H1 (cell line): Measurements from ENCODE around the gene CAMK2D. TPM values are rescaled to one million over a fixed set of nuclear protein-coding genes. Genes with fewer than 3 reads are reported as not detected.

Experiments used
- CTCF ChIA-PET: fragments of 300-600 bp; sonication (Branson Sonifier 250); formaldehyde crosslinking; loops from one replicate; lab custom pipeline; 2021; ENCODE audit not compliant: partially characterized antibody; lab: Charles Lee
- POLR2A ChIA-PET: fragments of 300-600 bp; sonication (Branson Sonifier 250); formaldehyde crosslinking; loops from one replicate; lab custom pipeline; 2021; ENCODE audit warnings: inconsistent platforms; ENCODE audit not compliant: partially characterized antibody; lab: Charles Lee
- DNase-seq, 2 experiments: peaks; one replicate each; pipeline versions ENCODE4 v3.0.0 to v3.0.0-alpha.2; 2010 to 2022; ENCODE audit warnings: low spot score in 2 of 2, low read depth in 1 of 2, mixed read lengths in 1 of 2
- FAIRE-seq: peaks from 2 replicates; lab custom pipeline; 2011; peaks lifted over from hg19 to GRCh38; lab: Jason Lieb, UNC
- H2AFZ ChIP-seq: 2 replicates; pipeline ENCODE4 v1.8.1; 2012; ENCODE audit warnings: low read length, inconsistent platforms
- H2AK5ac ChIP-seq: 2 replicates; pipeline ENCODE4 v1.6.1; 2013; ENCODE audit warnings: low read depth, low read length
- H2BK120ac ChIP-seq: replicated peaks from 2 replicates; pipeline ENCODE3; 2013; ENCODE audit warnings: low read depth, low read length, inconsistent platforms
- H2BK12ac ChIP-seq: 2 replicates; pipeline ENCODE4 v1.6.1; 2013; ENCODE audit warnings: low read depth, low read length
- H2BK15ac ChIP-seq: 2 replicates; pipeline ENCODE4 v1.6.1; 2013; ENCODE audit warnings: low read length
- H2BK20ac ChIP-seq: 2 replicates; pipeline ENCODE4 v1.6.1; 2013; ENCODE audit warnings: low read length
- H2BK5ac ChIP-seq: 2 replicates; pipeline ENCODE4 v1.6.1; 2013; ENCODE audit warnings: low read depth, low read length
- H3K14ac ChIP-seq: 2 replicates; pipeline ENCODE4 v1.6.1; 2013; ENCODE audit warnings: inconsistent platforms; ENCODE audit not compliant: insufficient read length
- H3K18ac ChIP-seq: 2 replicates; pipeline ENCODE4 v1.6.1; 2013; ENCODE audit warnings: low read length; ENCODE audit errors: extremely low read depth
- H3K23ac ChIP-seq: 2 replicates; pipeline ENCODE4 v1.6.1; 2013; ENCODE audit warnings: inconsistent platforms; ENCODE audit not compliant: insufficient read length
- H3K23me2 ChIP-seq: 2 replicates; pipeline ENCODE4 v1.6.1; 2013; ENCODE audit warnings: low read depth, low read length
- H3K27ac ChIP-seq: 2 replicates; pipeline ENCODE4 v1.6.1; 2011; ENCODE audit warnings: low read depth, low read length, inconsistent platforms
- H3K27me3 ChIP-seq, 4 experiments: replicated peaks in 1 of 4; 1 replicate in 1 of 4; 2 replicates in 3 of 4; pipeline versions ENCODE4 v1.6.1 to v1.8.1; 2011 to 2013; ENCODE audit warnings: low read length in 3 of 4, mild to moderate bottlenecking in 3 of 4, inconsistent platforms in 2 of 4, mixed read lengths in 2 of 4, moderate library complexity in 1 of 4; ENCODE audit not compliant: control insufficient read depth in 3 of 4, insufficient read depth in 3 of 4; ENCODE audit errors: extremely low read depth in 1 of 4
- H3K36me3 ChIP-seq, 4 experiments: 2 replicates each; pipeline versions ENCODE4 v1.6.1 to v1.8.1; 2011 to 2013; ENCODE audit warnings: mild to moderate bottlenecking in 4 of 4, low read length in 3 of 4, moderate library complexity in 2 of 4, control low read depth in 1 of 4, inconsistent platforms in 1 of 4; ENCODE audit not compliant: insufficient read depth in 4 of 4, control insufficient read depth in 2 of 4
- H3K4ac ChIP-seq: replicated peaks from 2 replicates; pipeline ENCODE3; 2013; ENCODE audit warnings: low read length, low read depth, mixed read lengths, inconsistent platforms; ENCODE audit not compliant: insufficient read length
- H3K4me1 ChIP-seq, 4 experiments: replicated peaks in 1 of 4; 1 replicate in 1 of 4; 2 replicates in 3 of 4; pipeline versions ENCODE4 v1.6.1 to v1.8.1; 2011 to 2013; ENCODE audit warnings: low read length in 3 of 4, inconsistent platforms in 2 of 4, mixed read lengths in 1 of 4; ENCODE audit not compliant: insufficient read depth in 4 of 4, control insufficient read depth in 3 of 4
- H3K4me2 ChIP-seq, 2 experiments: 2 replicates each; pipeline versions ENCODE4 v1.6.1 to v1.8.1; 2011 to 2013; ENCODE audit warnings: low read depth in 2 of 2, low read length in 2 of 2, control low read depth in 1 of 2, inconsistent platforms in 1 of 2, mild to moderate bottlenecking in 1 of 2; ENCODE audit not compliant: insufficient read depth in 1 of 2
- H3K4me3 ChIP-seq, 4 experiments: fragments of 200-600, 300-600 bp in 1 of 4; sonication (generic), shearing (Covaris generic), sonication (Bioruptor Twin) in 1 of 4; 2 replicates each; pipeline versions ENCODE4 v1.5.1 to v1.8.1; 2011 to 2016; ENCODE audit warnings: low read length in 4 of 4, low read depth in 3 of 4, control low read depth in 2 of 4, inconsistent platforms in 2 of 4, mild to moderate bottlenecking in 2 of 4, mixed read lengths in 1 of 4, moderate library complexity in 1 of 4; ENCODE audit not compliant: insufficient read depth in 2 of 4; ENCODE audit errors: extremely low read depth in 1 of 4
- H3K56ac ChIP-seq: replicated peaks from 2 replicates; pipeline ENCODE3; 2013; ENCODE audit warnings: low read depth, mild to moderate bottlenecking, mixed read lengths, low read length, inconsistent platforms; ENCODE audit not compliant: insufficient read length
- H3K79me1 ChIP-seq: 2 replicates; pipeline ENCODE4 v1.6.1; 2013; ENCODE audit warnings: low read depth, low read length, control low read depth
- H3K79me2 ChIP-seq, 2 experiments: 2 replicates each; pipeline versions ENCODE4 v1.6.1 to v1.8.1; 2012 to 2013; ENCODE audit warnings: low read length in 2 of 2, mild to moderate bottlenecking in 2 of 2, inconsistent platforms in 1 of 2; ENCODE audit not compliant: insufficient read depth in 2 of 2, control insufficient read depth in 1 of 2
- H3K9ac ChIP-seq, 4 experiments: replicated peaks in 1 of 4; 1 replicate in 1 of 4; 2 replicates in 3 of 4; pipeline versions ENCODE4 v1.6.1 to v1.8.1; 2011 to 2013; ENCODE audit warnings: low read depth in 3 of 4, low read length in 3 of 4, control low read depth in 2 of 4, mild to moderate bottlenecking in 2 of 4, moderate library complexity in 2 of 4, inconsistent platforms in 1 of 4; ENCODE audit errors: extremely low read depth in 1 of 4
- H3K9me3 ChIP-seq, 2 experiments: 2 replicates each; pipeline versions ENCODE4 v1.6.1 to v1.8.1; 2012 to 2013; ENCODE audit warnings: mild to moderate bottlenecking in 2 of 2, moderate library complexity in 2 of 2, control low read depth in 1 of 2, inconsistent platforms in 1 of 2, low read depth in 1 of 2, low read length in 1 of 2, mixed read lengths in 1 of 2; ENCODE audit not compliant: insufficient read depth in 2 of 2
- H4K20me1 ChIP-seq, 2 experiments: replicated peaks in 1 of 2; 2 replicates each; pipeline versions ENCODE3 to v1.8.1; 2011 to 2013; ENCODE audit warnings: inconsistent platforms in 2 of 2, low read length in 2 of 2, mild to moderate bottlenecking in 1 of 2; ENCODE audit not compliant: insufficient read depth in 2 of 2, control insufficient read depth in 1 of 2
- H4K5ac ChIP-seq: 2 replicates; pipeline ENCODE4 v1.6.1; 2013; ENCODE audit warnings: low read length, low read depth, mixed read lengths, inconsistent platforms; ENCODE audit not compliant: insufficient read length
- H4K8ac ChIP-seq: 2 replicates; pipeline ENCODE4 v1.8.0; 2013; ENCODE audit warnings: mild to moderate bottlenecking, moderate library complexity, low read length, inconsistent platforms; ENCODE audit not compliant: insufficient read depth; ENCODE audit errors: extremely low read depth
- H4K91ac ChIP-seq: replicated peaks from 2 replicates; pipeline ENCODE3; 2013; ENCODE audit warnings: low read length, mixed read lengths, inconsistent platforms; ENCODE audit not compliant: insufficient read length
- CHD1 ChIP-seq: IDR thresholded peaks from 2 replicates; pipeline ENCODE4 v1.6.1; 2012; ENCODE audit warnings: low read depth, low read length, improper control_type of control experiment
- CTCF ChIP-seq, 3 experiments: IDR thresholded peaks; 1 replicate in 2 of 3; 2 replicates in 1 of 3; pipeline versions ENCODE4 v1.5.1 to v1.6.1; 2011; ENCODE audit warnings: low read length in 3 of 3, mild to moderate bottlenecking in 3 of 3, inconsistent platforms in 2 of 3, low read depth in 1 of 3, moderate library complexity in 1 of 3; ENCODE audit not compliant: insufficient read depth in 1 of 3; ENCODE audit errors: control extremely low read depth in 1 of 3
- KDM1A ChIP-seq: fragments of 200-600, 300-600 bp; sonication (generic); IDR thresholded peaks from 2 replicates; pipeline ENCODE4 v1.7.1; 2016; ENCODE audit warnings: mild to moderate bottlenecking, low read length, borderline replicate concordance
- SIRT6 ChIP-seq: IDR thresholded peaks from one replicate; pipeline ENCODE4 v1.7.1; 2012; ENCODE audit warnings: low read length, inconsistent platforms
- USF2 ChIP-seq: IDR thresholded peaks from 2 replicates; pipeline ENCODE4 v1.6.1; 2011; ENCODE audit warnings: low read length, improper control_type of control experiment
- WGBS, 2 experiments: shearing (Covaris generic) in 1 of 2; methylation state at CpG; one replicate each; pipeline versions ENCODE4 v1.1.6 to v1.1.7; 2013 to 2015; ENCODE audit warnings: low lambda C conversion rate in 2 of 2, mixed read lengths in 2 of 2, inconsistent platforms in 1 of 2, low coverage in 1 of 2, missing lambda C conversion rate in 1 of 2; ENCODE audit not compliant: insufficient replicate concordance in 2 of 2, insufficient coverage in 1 of 2, insufficient read length in 1 of 2; ENCODE audit errors: extremely low coverage in 1 of 2, missing lambda C conversion rate in 1 of 2; 5-methylcytosine and 5-hydroxymethylcytosine counted together
- polyA plus RNA-seq, 7 experiments: library from polyadenylated mRNA; depleted of rRNA in 3 of 7; stranded (reverse) in 5 of 7; unstranded in 2 of 7; fragments of >200 nt in 5 of 7; fragments of 200-250 nt in 2 of 7; gene quantifications; 1 replicate in 5 of 7; 2 replicates in 1 of 7; 4 replicates in 1 of 7; pipeline versions ENCODE4 v1.2.1 to v1.2.3, GENCODE V29; 2011 to 2013; ENCODE audit warnings: missing spikeins in 2 of 7, mixed read lengths in 2 of 7
- total RNA-seq: library from RNA; stranded (reverse); fragmentation: NEBNext Ultra II Directional; extraction: Animal tissue kit (Norgen Biotek cat#: 25700); gene quantifications from 2 replicates; pipeline ENCODE4 v1.2.1, GENCODE V29; 2021

CAMK2D gene
- total and polyA plus RNA-seq, 2 of the 8 experiments (the other 6 are each of a cell fraction or from before 2014, with no cell fraction given) = 3.2 to 7.0 TPM

GRCh38 chr4:113620032-113620431 is 141.5 kb downstream of the CAMK2D start:
- Histone ChIP-seq H3K56ac (peak overlapping the region; percentile 90), H2AK5ac (no peak overlapping the region), H2BK12ac (no peak overlapping the region), H3K79me2 (no peaks in the 10 kb centered on the region), H2BK5ac (no peak overlapping the region), H2BK15ac (no peak overlapping the region), H3K4me2 (no peak overlapping the region), H3K27ac (no peak overlapping the region), H3K9me3 (no peaks in the 10 kb centered on the region), H3K4ac (no peak overlapping the region), H4K91ac (no peak overlapping the region), H3K23ac (no peak overlapping the region), H4K5ac (no peak overlapping the region), H3K4me1 (no peaks in the 10 kb centered on the region), H2BK20ac (no peak overlapping the region), H3K4me3 (no peak overlapping the region), H4K20me1 (no peaks in the 10 kb centered on the region), H3K23me2 (peaks cover 3% of the 10 kb centered on the region; the same call in 1 of the 2 replicates), H4K8ac (no peak overlapping the region), H3K9ac (no peak overlapping the region), H3K79me1 (no peaks in the 10 kb centered on the region), H3K18ac (no peak overlapping the region), H3K14ac (no peak overlapping the region), H2AFZ (no peak overlapping the region), H3K36me3 (no peaks in the 10 kb centered on the region), H3K27me3 (peaks cover 0 to 1% (median 0%) of the 10 kb centered on the region in 4 experiments; a peak in 1 of 7 replicates), H2BK120ac (no peak overlapping the region)
- WGBS, 2 experiments = 93% methylated on average over 2 of the region's 2 CpGs; no CpG with 5 or more reads in 1 of the 2 experiments
- ChIA-PET CTCF (interaction anchor here (0.6 to 1.2 kb wide), 2 partner anchors 13 to 143 kb away, joined by 3 read pairs; no protein-coding TSS in a partner anchor), POLR2A (no interaction called here)
- FAIRE-seq (no peak), DNase-seq (no peak)
- TF ChIP-seq KDM1A = no peak
- no peak for TF ChIP-seq CHD1
- no peak for TF ChIP-seq CTCF (IDR thresholded peaks at IDR 0.05; ENCODE audit: control extremely low read depth in 1 of 3, insufficient read depth in 1 of 3, low read depth in 1 of 3, low read length in 3 of 3)
- no peak for TF ChIP-seq USF2
- no peak for TF ChIP-seq SIRT6
